ENCODE data around the gene XRCC5.

GRCh38 chr2:216151313-216152025, 42.3 kb downstream of the XRCC5 start:
- TF ChIP-seq, protein P1, sequence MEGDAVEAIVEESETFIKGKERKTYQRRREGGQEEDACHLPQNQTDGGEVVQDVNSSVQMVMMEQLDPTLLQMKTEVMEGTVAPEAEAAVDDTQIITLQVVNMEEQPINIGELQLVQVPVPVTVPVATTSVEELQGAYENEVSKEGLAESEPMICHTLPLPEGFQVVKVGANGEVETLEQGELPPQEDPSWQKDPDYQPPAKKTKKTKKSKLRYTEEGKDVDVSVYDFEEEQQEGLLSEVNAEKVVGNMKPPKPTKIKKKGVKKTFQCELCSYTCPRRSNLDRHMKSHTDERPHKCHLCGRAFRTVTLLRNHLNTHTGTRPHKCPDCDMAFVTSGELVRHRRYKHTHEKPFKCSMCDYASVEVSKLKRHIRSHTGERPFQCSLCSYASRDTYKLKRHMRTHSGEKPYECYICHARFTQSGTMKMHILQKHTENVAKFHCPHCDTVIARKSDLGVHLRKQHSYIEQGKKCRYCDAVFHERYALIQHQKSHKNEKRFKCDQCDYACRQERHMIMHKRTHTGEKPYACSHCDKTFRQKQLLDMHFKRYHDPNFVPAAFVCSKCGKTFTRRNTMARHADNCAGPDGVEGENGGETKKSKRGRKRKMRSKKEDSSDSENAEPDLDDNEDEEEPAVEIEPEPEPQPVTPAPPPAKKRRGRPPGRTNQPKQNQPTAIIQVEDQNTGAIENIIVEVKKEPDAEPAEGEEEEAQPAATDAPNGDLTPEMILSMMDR (IDR thresholded peaks at IDR 0.05; ENCODE audit: extremely low read depth in 1 of 2, insufficient read depth in 1 of 2, low read depth in 1 of 2, low read length in 2 of 2), result no peak
- no peak for TF ChIP-seq POLR2A (IDR thresholded peaks at IDR 0.05; ENCODE audit: low read depth, low read length)
- TF ChIP-seq EZH2 (IDR thresholded peaks at IDR 0.05; ENCODE audit: borderline replicate concordance, low read depth, low read length, severe bottlenecking), result no peak
- no peak for TF ChIP-seq POLR2AphosphoS5 (IDR thresholded peaks at IDR 0.05; ENCODE audit: insufficient read depth, low read depth, low read length)

All from endothelial cell of umbilical vein (primary cell).